NT2/D1 (cell line): ENCODE data around the gene ROR1.

Source experiments
- YY1 ChIP-seq: IDR thresholded peaks from 2 replicates; pipeline ENCODE4 v1.6.1; 2011; ENCODE audit not compliant: insufficient read length, insufficient read depth
- ZNF274 ChIP-seq: IDR thresholded peaks from 2 replicates; pipeline ENCODE4 v1.6.1; 2011; ENCODE audit warnings: mild to moderate bottlenecking, low read depth, low read length

DNA sequence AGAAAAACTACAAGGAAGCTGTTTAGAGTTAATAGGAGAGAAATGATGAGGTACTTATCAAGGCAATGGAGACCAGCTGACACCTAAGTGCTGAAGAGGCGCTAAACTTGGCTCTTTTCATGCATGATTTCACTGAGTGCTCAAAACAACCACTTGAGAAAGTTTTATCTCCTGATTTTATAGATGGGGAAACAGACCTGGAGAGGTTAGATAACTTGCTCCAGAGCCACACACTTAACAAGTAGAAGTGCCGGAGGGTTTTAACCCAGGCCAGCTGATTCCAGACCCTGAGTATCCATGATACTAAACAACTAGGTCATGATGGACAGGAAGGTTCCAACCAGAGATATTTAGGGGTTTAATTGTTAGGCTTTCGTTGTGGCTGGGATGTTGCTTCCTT is 455.5 kb downstream of the ROR1 start:
- TF ChIP-seq YY1 (no peak), ZNF274 (no peak)
